H9 (cell line): ENCODE measurements around the gene ADGRL3. TPM values are rescaled to one million over a fixed set of nuclear protein-coding genes. Genes with fewer than 3 reads are reported as not detected.
A peak's percentile ranks its signal among the peaks of the same experiment; 100 is the strongest.

Source experiments
- DNase-seq: peaks from one replicate; pipeline ENCODE4 v3.0.0-alpha.2; 2017
- H2AFZ ChIP-seq: one replicate; pipeline ENCODE4 v1.6.1; 2013; ENCODE audit warnings: mild to moderate bottlenecking, low read length, control low read depth, moderate library complexity
- H2AK5ac ChIP-seq: 2 replicates; pipeline ENCODE4 v1.6.1; 2013; ENCODE audit warnings: low read length, control low read depth, mixed read lengths; ENCODE audit not compliant: insufficient read length
- H2BK120ac ChIP-seq: one replicate; pipeline ENCODE4 v1.6.1; 2013; ENCODE audit warnings: low read depth, mild to moderate bottlenecking, low read length, control low read depth, inconsistent platforms; ENCODE audit not compliant: poor library complexity, severe bottlenecking
- H2BK12ac ChIP-seq: 2 replicates; pipeline ENCODE4 v1.6.1; 2013; ENCODE audit warnings: low read length, control low read depth, mixed read lengths, low read depth; ENCODE audit not compliant: insufficient read length
- H2BK15ac ChIP-seq: 2 replicates; pipeline ENCODE4 v1.6.1; 2013; ENCODE audit warnings: low read depth, low read length, control low read depth
- H2BK20ac ChIP-seq: one replicate; pipeline ENCODE4 v1.6.1; 2013; ENCODE audit warnings: low read depth, mild to moderate bottlenecking, low read length, control low read depth, inconsistent platforms; ENCODE audit not compliant: poor library complexity, severe bottlenecking
- H2BK5ac ChIP-seq: 2 replicates; pipeline ENCODE4 v1.6.1; 2013; ENCODE audit warnings: low read length, control low read depth, mixed read lengths; ENCODE audit not compliant: insufficient read length
- H3K14ac ChIP-seq: 2 replicates; pipeline ENCODE4 v1.6.1; 2013; ENCODE audit warnings: low read length, control low read depth; ENCODE audit not compliant: insufficient read depth
- H3K18ac ChIP-seq: 2 replicates; pipeline ENCODE4 v1.6.1; 2013; ENCODE audit warnings: low read depth, mild to moderate bottlenecking, mixed read lengths, low read length, control low read depth; ENCODE audit not compliant: insufficient read length
- H3K23ac ChIP-seq: 2 replicates; pipeline ENCODE4 v1.6.1; 2013; ENCODE audit warnings: low read length, control low read depth, mixed read lengths, low read depth; ENCODE audit not compliant: insufficient read length
- H3K23me2 ChIP-seq: 2 replicates; pipeline ENCODE4 v1.6.1; 2013; ENCODE audit warnings: low read depth, mild to moderate bottlenecking, mixed read lengths, low read length, control low read depth; ENCODE audit not compliant: insufficient read length, poor library complexity, severe bottlenecking
- H3K27ac ChIP-seq: 2 replicates; pipeline ENCODE4 v1.5.1; 2013; ENCODE audit warnings: low read length, control low read depth, mixed read lengths, low read depth; ENCODE audit not compliant: insufficient read length
- H3K27me3 ChIP-seq: 2 replicates; pipeline ENCODE4 v1.6.1; 2013; ENCODE audit warnings: low read length, control low read depth, inconsistent platforms; ENCODE audit not compliant: insufficient read depth
- H3K4ac ChIP-seq: 2 replicates; pipeline ENCODE4 v1.6.1; 2013; ENCODE audit warnings: low read depth, mild to moderate bottlenecking, control low read depth, inconsistent platforms, low read length, moderate library complexity
- H3K4me1 ChIP-seq: 2 replicates; pipeline ENCODE4 v1.6.1; 2013; ENCODE audit warnings: low read length, control low read depth, inconsistent platforms; ENCODE audit not compliant: insufficient read depth
- H3K4me2 ChIP-seq: 2 replicates; pipeline ENCODE4 v1.6.1; 2013; ENCODE audit warnings: low read length, control low read depth, mixed read lengths; ENCODE audit not compliant: insufficient read length, insufficient read depth
- H3K56ac ChIP-seq: 2 replicates; pipeline ENCODE4 v1.6.1; 2013; ENCODE audit warnings: low read depth, mild to moderate bottlenecking, mixed read lengths, low read length, control low read depth; ENCODE audit not compliant: insufficient read length
- H3K79me1 ChIP-seq: 2 replicates; pipeline ENCODE4 v1.6.1; 2013; ENCODE audit warnings: low read depth, mild to moderate bottlenecking, moderate library complexity, low read length, control low read depth, inconsistent platforms; ENCODE audit not compliant: insufficient read depth, poor library complexity, severe bottlenecking
- H3K79me2 ChIP-seq: 2 replicates; pipeline ENCODE4 v1.6.1; 2013; ENCODE audit warnings: low read length, control low read depth, inconsistent platforms; ENCODE audit not compliant: insufficient read depth
- H3K9ac ChIP-seq: 2 replicates; pipeline ENCODE4 v1.6.1; 2013; ENCODE audit warnings: low read length, control low read depth, mixed read lengths; ENCODE audit not compliant: insufficient read length; ENCODE audit errors: extremely low read depth
- H3K9me3 ChIP-seq: one replicate; pipeline ENCODE4 v1.6.1; 2013; ENCODE audit warnings: low read depth, low read length, inconsistent platforms; ENCODE audit not compliant: control insufficient read depth
- H3T11ph ChIP-seq: one replicate; pipeline ENCODE4 v1.6.1; 2013; ENCODE audit warnings: mild to moderate bottlenecking, low read length, control low read depth, inconsistent platforms
- H4K20me1 ChIP-seq: one replicate; pipeline ENCODE4 v1.6.1; 2013; ENCODE audit not compliant: control insufficient read depth, insufficient read length, insufficient read depth
- H4K5ac ChIP-seq: 2 replicates; pipeline ENCODE4 v1.6.1; 2013; ENCODE audit warnings: low read depth, mild to moderate bottlenecking, mixed read lengths, low read length, control low read depth; ENCODE audit not compliant: insufficient read length
- H4K8ac ChIP-seq: replicated peaks from 2 replicates; pipeline ENCODE4 v1.6.1; 2013; ENCODE audit warnings: low read length, control low read depth, mixed read lengths, low read depth; ENCODE audit not compliant: insufficient read length
- H4K91ac ChIP-seq: 2 replicates; pipeline ENCODE4 v1.6.1; 2013; ENCODE audit warnings: low read depth, mild to moderate bottlenecking, moderate library complexity, mixed read lengths, low read length, control low read depth; ENCODE audit not compliant: insufficient read length
- H3K27ac Mint-ChIP-seq, 3 experiments: 2 replicates in 2 of 3; 3 replicates in 1 of 3; pipeline ENCODE4 v1.8.0; 2020 to 2021; ENCODE audit warnings: mixed read lengths in 3 of 3, mild to moderate bottlenecking in 1 of 3, moderate library complexity in 1 of 3
- H3K27me3 Mint-ChIP-seq: 2 replicates; pipeline ENCODE4 v1.8.0; 2021; ENCODE audit warnings: low read depth, mild to moderate bottlenecking, moderate library complexity, mixed read lengths
- H3K36me3 Mint-ChIP-seq, 3 experiments: 2 replicates in 2 of 3; 3 replicates in 1 of 3; pipeline ENCODE4 v1.8.0; 2020 to 2021; ENCODE audit warnings: low read depth in 3 of 3, mixed read lengths in 3 of 3; ENCODE audit not compliant: insufficient read depth in 1 of 3
- H3K4me1 Mint-ChIP-seq, 2 experiments: 2 replicates each; pipeline ENCODE4 v1.8.0; 2020; ENCODE audit warnings: mixed read lengths in 2 of 2
- H3K4me3 Mint-ChIP-seq, 2 experiments: 2 replicates in 1 of 2; 3 replicates in 1 of 2; pipeline ENCODE4 v1.8.0; 2020 to 2021; ENCODE audit warnings: mild to moderate bottlenecking in 2 of 2, mixed read lengths in 2 of 2, moderate library complexity in 1 of 2
- H3K9me3 Mint-ChIP-seq, 2 experiments: 2 replicates in 1 of 2; 3 replicates in 1 of 2; pipeline ENCODE4 v1.8.0; 2020; ENCODE audit warnings: mild to moderate bottlenecking in 2 of 2, mixed read lengths in 2 of 2, moderate library complexity in 1 of 2
- WGBS: extraction: QIAGEN DNeasy Blood & Tissue Kit; methylation state at CpG from one replicate; pipeline ENCODE4 v1.1.7; 2013; ENCODE audit warnings: missing lambda C conversion rate, low lambda C conversion rate, mixed read lengths; ENCODE audit not compliant: insufficient read length; ENCODE audit errors: extremely low coverage; 5-methylcytosine and 5-hydroxymethylcytosine counted together
- total RNA-seq: library from RNA; stranded (reverse); gene quantifications from 2 replicates; pipeline ENCODE4 v1.2.1, GENCODE V29; 2021
- TF ChIP-seq, protein P1 (sequence below): fragments of 200-600 bp; sonication (generic); conservative IDR thresholded peaks from 3 replicates; pipeline ENCODE4 v1.8.0; 2021; ENCODE audit warnings: antibody characterized with exemption, mild to moderate bottlenecking

Gene ADGRL3
- total RNA-seq, 1 experiment from 2014 or later = 5.9 TPM

DNA sequence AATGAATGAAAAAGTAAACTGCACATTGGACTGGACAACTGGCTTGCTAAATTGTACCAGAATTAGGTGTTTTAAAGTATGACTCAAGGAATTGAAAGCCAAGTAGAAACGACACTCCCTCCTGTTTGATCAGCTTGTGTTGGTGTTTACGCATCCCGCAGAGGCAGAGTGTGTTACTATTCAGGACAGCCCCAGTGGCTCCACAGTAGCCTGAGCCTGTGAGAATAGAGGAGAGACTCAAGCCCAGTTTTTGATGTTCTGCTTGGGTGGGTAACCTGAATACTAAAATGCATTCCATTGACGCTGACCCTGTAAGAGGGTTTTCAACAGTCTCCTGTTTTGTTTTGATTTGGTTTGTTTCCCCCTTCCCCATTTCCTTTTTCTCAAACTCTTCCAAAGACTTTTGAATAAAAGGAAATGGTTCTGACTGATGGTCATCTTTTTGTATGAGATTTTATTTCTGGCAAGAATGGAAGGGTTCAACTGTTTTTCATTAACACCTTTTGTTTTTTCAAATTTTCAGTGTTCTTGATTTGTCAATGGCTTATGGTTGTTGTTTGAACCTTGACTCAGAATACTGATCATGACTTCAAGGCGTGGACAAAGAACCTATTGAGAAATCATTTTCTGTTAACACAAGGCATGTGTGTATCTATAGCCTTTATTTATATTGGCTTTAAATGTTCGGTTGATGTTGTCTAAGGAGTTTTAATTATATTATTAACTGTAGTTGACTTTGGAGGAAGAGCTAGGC lies 10.2 kb downstream of the ADGRL3 start:
- H3K4me1 Mint-ChIP-seq = peaks cover 10 to 20% of the 10 kb centered on the region in 2 experiments
- H2BK20ac ChIP-seq = no peak overlapping the region
- H3K4me3 Mint-ChIP-seq = peak overlapping the region in 1 of 2 experiments; percentile 31; a peak in 2 of 5 replicates
- H4K5ac ChIP-seq = no peak overlapping the region
- peak overlapping the region in 1 of 3 experiments; percentile 4; a peak in 2 of 7 replicates for H3K27ac Mint-ChIP-seq
- WGBS = no CpG with 5 or more reads among the region's 6 CpGs
- H3K23ac ChIP-seq = no peak overlapping the region
- H3K79me1 ChIP-seq = no peaks in the 10 kb centered on the region
- no peaks in the 10 kb centered on the region for H4K20me1 ChIP-seq
- no peak overlapping the region for H2AK5ac ChIP-seq
- TF ChIP-seq, protein P1, sequence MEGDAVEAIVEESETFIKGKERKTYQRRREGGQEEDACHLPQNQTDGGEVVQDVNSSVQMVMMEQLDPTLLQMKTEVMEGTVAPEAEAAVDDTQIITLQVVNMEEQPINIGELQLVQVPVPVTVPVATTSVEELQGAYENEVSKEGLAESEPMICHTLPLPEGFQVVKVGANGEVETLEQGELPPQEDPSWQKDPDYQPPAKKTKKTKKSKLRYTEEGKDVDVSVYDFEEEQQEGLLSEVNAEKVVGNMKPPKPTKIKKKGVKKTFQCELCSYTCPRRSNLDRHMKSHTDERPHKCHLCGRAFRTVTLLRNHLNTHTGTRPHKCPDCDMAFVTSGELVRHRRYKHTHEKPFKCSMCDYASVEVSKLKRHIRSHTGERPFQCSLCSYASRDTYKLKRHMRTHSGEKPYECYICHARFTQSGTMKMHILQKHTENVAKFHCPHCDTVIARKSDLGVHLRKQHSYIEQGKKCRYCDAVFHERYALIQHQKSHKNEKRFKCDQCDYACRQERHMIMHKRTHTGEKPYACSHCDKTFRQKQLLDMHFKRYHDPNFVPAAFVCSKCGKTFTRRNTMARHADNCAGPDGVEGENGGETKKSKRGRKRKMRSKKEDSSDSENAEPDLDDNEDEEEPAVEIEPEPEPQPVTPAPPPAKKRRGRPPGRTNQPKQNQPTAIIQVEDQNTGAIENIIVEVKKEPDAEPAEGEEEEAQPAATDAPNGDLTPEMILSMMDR = no peak
- H3K14ac ChIP-seq = no peak overlapping the region
- H3K9me3 ChIP-seq = no peaks in the 10 kb centered on the region
- H3K18ac ChIP-seq = no peak overlapping the region
- H3K23me2 ChIP-seq = no peaks in the 10 kb centered on the region
- peak overlapping the region; percentile 3 for H3K4me2 ChIP-seq
- no peaks in the 10 kb centered on the region for H3K27me3 ChIP-seq
- H2BK12ac ChIP-seq = no peak overlapping the region
- no peaks in the 10 kb centered on the region; the same call in 1 of the 2 replicates for H3K4me1 ChIP-seq
- peaks cover 0 to 2% of the 10 kb centered on the region in 2 experiments; a peak in 2 of 5 replicates for H3K9me3 Mint-ChIP-seq
- H2BK5ac ChIP-seq = no peak overlapping the region
- peaks cover under 1% of the 10 kb centered on the region; the same call in 1 of the 2 replicates for H3K27me3 Mint-ChIP-seq
- no peak overlapping the region for H2AFZ ChIP-seq
- peaks cover 2% of the 10 kb centered on the region; the same call in 1 of the 2 replicates for H3K79me2 ChIP-seq
- H2BK120ac ChIP-seq = no peak overlapping the region
- H3K36me3 Mint-ChIP-seq = peaks cover 1 to 5% (median 4%) of the 10 kb centered on the region in 3 experiments; a peak in 4 of 7 replicates
- no peak for DNase-seq
- no peak overlapping the region for H3K27ac ChIP-seq
- no peak overlapping the region for H4K8ac ChIP-seq
- no peak overlapping the region for H3K4ac ChIP-seq
- H3K9ac ChIP-seq = no peak overlapping the region
- H4K91ac ChIP-seq = no peak overlapping the region
- H3K56ac ChIP-seq = no peak overlapping the region
- H3T11ph ChIP-seq = no peak overlapping the region
- no peak overlapping the region for H2BK15ac ChIP-seq
